Colon (tissue), 2 donors: ENCODE measurements around the gene PPP1R16B.

Source experiments
- FAIRE-seq: peaks from 2 replicates; lab custom pipeline; 2012; peaks lifted over from hg19 to GRCh38; lab: Jason Lieb, UNC
- donor health status: control.
- donor health status: control.

Gene PPP1R16B

DNA sequence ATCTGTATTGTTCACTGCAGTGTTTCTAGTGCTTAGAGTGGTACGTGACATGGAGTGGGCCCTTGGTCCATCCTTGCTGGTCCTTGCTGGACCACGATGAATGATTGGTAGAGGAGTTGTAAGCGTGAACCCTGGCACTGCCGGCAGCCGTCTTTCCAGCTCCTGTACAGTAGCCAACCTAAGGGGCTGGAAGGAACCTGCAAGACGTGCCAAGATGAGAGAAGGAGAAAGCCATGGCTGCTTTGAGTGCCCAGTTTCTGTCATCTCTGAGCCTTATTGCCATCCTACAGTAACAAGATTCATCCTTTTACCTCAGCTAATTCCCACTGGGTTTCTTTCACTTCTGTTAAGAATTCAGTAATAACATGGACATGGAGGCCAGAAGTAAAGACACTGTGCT is 162.6 kb downstream of the PPP1R16B start:
- no peak for FAIRE-seq

DNA sequence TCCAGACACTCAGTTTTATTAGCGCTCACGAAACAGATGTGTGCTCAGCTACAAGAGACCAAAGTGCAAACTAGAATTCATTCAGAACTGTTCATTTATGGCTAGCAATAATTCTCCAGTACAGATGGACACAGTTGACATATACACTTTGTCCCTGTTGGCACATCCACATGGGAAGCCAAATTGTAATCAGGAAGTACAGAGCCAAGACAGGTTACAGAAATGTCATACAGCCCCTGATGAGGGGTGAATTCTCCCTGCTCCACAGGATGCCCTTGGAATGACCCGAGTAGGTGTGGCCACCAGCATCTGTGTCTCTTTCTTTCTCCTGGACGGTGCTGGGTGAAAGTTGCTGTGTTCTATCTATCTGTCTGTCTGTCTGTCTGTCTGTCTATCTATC is 164.2 kb downstream of the PPP1R16B start:
- FAIRE-seq: no peak

DNA sequence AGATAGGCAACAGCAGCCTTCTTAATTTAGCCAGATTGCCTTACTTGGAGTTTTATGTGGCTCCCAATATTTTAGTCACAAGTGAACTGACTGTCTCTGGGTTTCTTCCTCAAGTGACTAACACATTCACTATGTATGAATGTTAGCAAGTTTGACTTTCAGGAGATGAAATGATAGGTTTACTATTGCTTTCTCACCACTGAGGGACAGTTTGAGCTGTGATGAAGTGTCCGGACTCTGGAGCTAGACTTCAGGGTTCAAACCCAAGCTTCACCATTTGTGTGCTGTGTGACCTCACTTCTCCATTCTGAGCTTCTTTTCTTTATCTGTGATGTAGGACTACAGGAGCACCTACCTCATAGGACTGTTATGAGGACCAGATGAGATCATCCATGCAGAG is 164.8 kb downstream of the PPP1R16B start:
- no peak for FAIRE-seq
